ENCODE measurements around the gene TMEM59.

TMEM59 gene

GRCh38 chr1:54088385-54088784 is 35.4 kb upstream of the TMEM59 start:
- Histone ChIP-seq H3K4me1 (ENCODE audit: insufficient read depth, poor library complexity, severe bottlenecking) (no peaks in the 10 kb centered on the region), H3K9me3 (ENCODE audit: severe bottlenecking) (no peaks in the 10 kb centered on the region), H3K27ac (ENCODE audit: poor library complexity, severe bottlenecking) (no peak overlapping the region), H3K4me3 (ENCODE audit: severe bottlenecking) (no peak overlapping the region), H3K27me3 (ENCODE audit: insufficient read depth, poor library complexity, severe bottlenecking) (no peaks in the 10 kb centered on the region), H3K36me3 (ENCODE audit: low read depth) (0 out of 2 replicates have a peak, but pooled peaks cover 3% of the 10 kb centered on the region)
- ATAC-seq (ENCODE audit: low read depth) (no peak), DNase-seq (ENCODE audit: low spot score) (no peak)
- no peak for TF ChIP-seq CTCF (IDR thresholded peaks at IDR 0.05; ENCODE audit: poor library complexity, severe bottlenecking)

GRCh38 chr1:54086754-54087153 is 33.8 kb upstream of the TMEM59 start:
- ATAC-seq (ENCODE audit: low read depth), result no peak
- DNase-seq (ENCODE audit: low spot score), result no peak

GRCh38 chr1:54084794-54085193 is 31.8 kb upstream of the TMEM59 start:
- DNase-seq (ENCODE audit: low spot score) (no peak), ATAC-seq (ENCODE audit: low read depth) (no peak)
- H3K4me3 ChIP-seq (ENCODE audit: severe bottlenecking), result no peak overlapping the region
- no peak for TF ChIP-seq CTCF (IDR thresholded peaks at IDR 0.05; ENCODE audit: poor library complexity, severe bottlenecking)
- H3K9me3 ChIP-seq (ENCODE audit: severe bottlenecking), result no peaks in the 10 kb centered on the region
- no peaks in the 10 kb centered on the region for H3K27me3 ChIP-seq (ENCODE audit: insufficient read depth, poor library complexity, severe bottlenecking)
- H3K4me1 ChIP-seq (ENCODE audit: insufficient read depth, poor library complexity, severe bottlenecking), result no peaks in the 10 kb centered on the region
- H3K36me3 ChIP-seq (ENCODE audit: low read depth), result no peaks in the 10 kb centered on the region
- H3K27ac ChIP-seq (ENCODE audit: poor library complexity, severe bottlenecking), result no peak overlapping the region

More at GRCh38 chr1:54086754-54087153, 33.8 kb upstream of the TMEM59 start:
- H3K36me3 ChIP-seq (ENCODE audit: low read depth), result 0 out of 2 replicates have a peak, but pooled peaks cover 3% of the 10 kb centered on the region
- no peaks in the 10 kb centered on the region for H3K9me3 ChIP-seq (ENCODE audit: severe bottlenecking)
- H3K4me1 ChIP-seq (ENCODE audit: insufficient read depth, poor library complexity, severe bottlenecking), result no peaks in the 10 kb centered on the region
- TF ChIP-seq CTCF (IDR thresholded peaks at IDR 0.05; ENCODE audit: poor library complexity, severe bottlenecking), result no peak
- no peak overlapping the region for H3K27ac ChIP-seq (ENCODE audit: poor library complexity, severe bottlenecking)
- H3K4me3 ChIP-seq (ENCODE audit: severe bottlenecking), result no peak overlapping the region
- H3K27me3 ChIP-seq (ENCODE audit: insufficient read depth, poor library complexity, severe bottlenecking), result no peaks in the 10 kb centered on the region

GRCh38 chr1:54081306-54082270 is 28.6 kb upstream of the TMEM59 start:
- peak; percentile 65 for TF ChIP-seq CTCF (IDR thresholded peaks at IDR 0.05; ENCODE audit: poor library complexity, severe bottlenecking)
- no peak overlapping the region for H3K27ac ChIP-seq (ENCODE audit: poor library complexity, severe bottlenecking)
- no peaks in the 10 kb centered on the region for H3K9me3 ChIP-seq (ENCODE audit: severe bottlenecking)
- DNase-seq (ENCODE audit: low spot score) (peak; percentile 65), ATAC-seq (ENCODE audit: low read depth) (peak; percentile 82)
- no peak overlapping the region for H3K4me3 ChIP-seq (ENCODE audit: severe bottlenecking)
- H3K27me3 ChIP-seq (ENCODE audit: insufficient read depth, poor library complexity, severe bottlenecking), result no peaks in the 10 kb centered on the region
- no peaks in the 10 kb centered on the region for H3K4me1 ChIP-seq (ENCODE audit: insufficient read depth, poor library complexity, severe bottlenecking)
- H3K36me3 ChIP-seq (ENCODE audit: low read depth), result no peaks in the 10 kb centered on the region

GRCh38 chr1:54080598-54081049 is 27.6 kb upstream of the TMEM59 start:
- no peaks in the 10 kb centered on the region for H3K36me3 ChIP-seq (ENCODE audit: low read depth)
- H3K4me1 ChIP-seq (ENCODE audit: insufficient read depth, poor library complexity, severe bottlenecking), result no peaks in the 10 kb centered on the region
- H3K9me3 ChIP-seq (ENCODE audit: severe bottlenecking), result no peaks in the 10 kb centered on the region
- H3K27ac ChIP-seq (ENCODE audit: poor library complexity, severe bottlenecking), result no peak overlapping the region
- TF ChIP-seq CTCF (IDR thresholded peaks at IDR 0.05; ENCODE audit: poor library complexity, severe bottlenecking), result no peak
- H3K4me3 ChIP-seq (ENCODE audit: severe bottlenecking), result no peak overlapping the region
- H3K27me3 ChIP-seq (ENCODE audit: insufficient read depth, poor library complexity, severe bottlenecking), result no peaks in the 10 kb centered on the region
- no peak for ATAC-seq (ENCODE audit: low read depth)
- no peak for DNase-seq (ENCODE audit: low spot score)
